ENCODE data around the gene DOK5. TPM values are rescaled to one million over a fixed set of nuclear protein-coding genes. Genes with fewer than 3 reads are reported as not detected.

DOK5 gene
- total and polyA plus RNA-seq, 2 of the 8 experiments (the other 6 are each of a cell fraction or from before 2014, with no cell fraction given): 8.9 to 15.0 TPM

DNA sequence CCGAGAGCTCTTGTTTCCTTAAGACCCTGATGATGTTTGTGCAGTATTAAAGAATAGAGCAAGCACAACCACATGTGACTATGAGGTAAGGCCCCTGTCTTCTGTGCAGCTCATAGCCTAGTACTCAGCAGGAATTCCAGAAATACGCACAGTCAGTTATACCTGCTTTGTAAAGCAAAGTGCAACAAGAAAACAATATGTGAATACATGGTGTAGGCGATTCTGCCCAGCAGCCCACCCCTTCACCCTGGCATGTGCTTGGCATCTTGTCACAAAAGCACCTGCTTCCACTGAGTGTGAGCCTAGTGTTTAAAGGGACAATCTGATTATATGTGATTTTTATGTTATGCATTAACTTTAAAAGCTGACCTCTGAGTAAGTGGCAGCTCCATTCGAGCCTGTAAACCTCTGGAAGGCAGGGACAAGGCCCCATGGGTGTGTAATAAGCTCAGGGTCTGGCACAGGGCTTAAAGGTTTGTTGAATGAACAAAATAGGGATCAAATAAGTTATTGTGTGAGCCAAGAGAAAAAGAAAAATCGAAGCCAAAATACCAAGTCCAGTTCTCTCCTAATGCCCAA lies 148.7 kb downstream of the DOK5 start (continued):
- TF ChIP-seq, protein P1, sequence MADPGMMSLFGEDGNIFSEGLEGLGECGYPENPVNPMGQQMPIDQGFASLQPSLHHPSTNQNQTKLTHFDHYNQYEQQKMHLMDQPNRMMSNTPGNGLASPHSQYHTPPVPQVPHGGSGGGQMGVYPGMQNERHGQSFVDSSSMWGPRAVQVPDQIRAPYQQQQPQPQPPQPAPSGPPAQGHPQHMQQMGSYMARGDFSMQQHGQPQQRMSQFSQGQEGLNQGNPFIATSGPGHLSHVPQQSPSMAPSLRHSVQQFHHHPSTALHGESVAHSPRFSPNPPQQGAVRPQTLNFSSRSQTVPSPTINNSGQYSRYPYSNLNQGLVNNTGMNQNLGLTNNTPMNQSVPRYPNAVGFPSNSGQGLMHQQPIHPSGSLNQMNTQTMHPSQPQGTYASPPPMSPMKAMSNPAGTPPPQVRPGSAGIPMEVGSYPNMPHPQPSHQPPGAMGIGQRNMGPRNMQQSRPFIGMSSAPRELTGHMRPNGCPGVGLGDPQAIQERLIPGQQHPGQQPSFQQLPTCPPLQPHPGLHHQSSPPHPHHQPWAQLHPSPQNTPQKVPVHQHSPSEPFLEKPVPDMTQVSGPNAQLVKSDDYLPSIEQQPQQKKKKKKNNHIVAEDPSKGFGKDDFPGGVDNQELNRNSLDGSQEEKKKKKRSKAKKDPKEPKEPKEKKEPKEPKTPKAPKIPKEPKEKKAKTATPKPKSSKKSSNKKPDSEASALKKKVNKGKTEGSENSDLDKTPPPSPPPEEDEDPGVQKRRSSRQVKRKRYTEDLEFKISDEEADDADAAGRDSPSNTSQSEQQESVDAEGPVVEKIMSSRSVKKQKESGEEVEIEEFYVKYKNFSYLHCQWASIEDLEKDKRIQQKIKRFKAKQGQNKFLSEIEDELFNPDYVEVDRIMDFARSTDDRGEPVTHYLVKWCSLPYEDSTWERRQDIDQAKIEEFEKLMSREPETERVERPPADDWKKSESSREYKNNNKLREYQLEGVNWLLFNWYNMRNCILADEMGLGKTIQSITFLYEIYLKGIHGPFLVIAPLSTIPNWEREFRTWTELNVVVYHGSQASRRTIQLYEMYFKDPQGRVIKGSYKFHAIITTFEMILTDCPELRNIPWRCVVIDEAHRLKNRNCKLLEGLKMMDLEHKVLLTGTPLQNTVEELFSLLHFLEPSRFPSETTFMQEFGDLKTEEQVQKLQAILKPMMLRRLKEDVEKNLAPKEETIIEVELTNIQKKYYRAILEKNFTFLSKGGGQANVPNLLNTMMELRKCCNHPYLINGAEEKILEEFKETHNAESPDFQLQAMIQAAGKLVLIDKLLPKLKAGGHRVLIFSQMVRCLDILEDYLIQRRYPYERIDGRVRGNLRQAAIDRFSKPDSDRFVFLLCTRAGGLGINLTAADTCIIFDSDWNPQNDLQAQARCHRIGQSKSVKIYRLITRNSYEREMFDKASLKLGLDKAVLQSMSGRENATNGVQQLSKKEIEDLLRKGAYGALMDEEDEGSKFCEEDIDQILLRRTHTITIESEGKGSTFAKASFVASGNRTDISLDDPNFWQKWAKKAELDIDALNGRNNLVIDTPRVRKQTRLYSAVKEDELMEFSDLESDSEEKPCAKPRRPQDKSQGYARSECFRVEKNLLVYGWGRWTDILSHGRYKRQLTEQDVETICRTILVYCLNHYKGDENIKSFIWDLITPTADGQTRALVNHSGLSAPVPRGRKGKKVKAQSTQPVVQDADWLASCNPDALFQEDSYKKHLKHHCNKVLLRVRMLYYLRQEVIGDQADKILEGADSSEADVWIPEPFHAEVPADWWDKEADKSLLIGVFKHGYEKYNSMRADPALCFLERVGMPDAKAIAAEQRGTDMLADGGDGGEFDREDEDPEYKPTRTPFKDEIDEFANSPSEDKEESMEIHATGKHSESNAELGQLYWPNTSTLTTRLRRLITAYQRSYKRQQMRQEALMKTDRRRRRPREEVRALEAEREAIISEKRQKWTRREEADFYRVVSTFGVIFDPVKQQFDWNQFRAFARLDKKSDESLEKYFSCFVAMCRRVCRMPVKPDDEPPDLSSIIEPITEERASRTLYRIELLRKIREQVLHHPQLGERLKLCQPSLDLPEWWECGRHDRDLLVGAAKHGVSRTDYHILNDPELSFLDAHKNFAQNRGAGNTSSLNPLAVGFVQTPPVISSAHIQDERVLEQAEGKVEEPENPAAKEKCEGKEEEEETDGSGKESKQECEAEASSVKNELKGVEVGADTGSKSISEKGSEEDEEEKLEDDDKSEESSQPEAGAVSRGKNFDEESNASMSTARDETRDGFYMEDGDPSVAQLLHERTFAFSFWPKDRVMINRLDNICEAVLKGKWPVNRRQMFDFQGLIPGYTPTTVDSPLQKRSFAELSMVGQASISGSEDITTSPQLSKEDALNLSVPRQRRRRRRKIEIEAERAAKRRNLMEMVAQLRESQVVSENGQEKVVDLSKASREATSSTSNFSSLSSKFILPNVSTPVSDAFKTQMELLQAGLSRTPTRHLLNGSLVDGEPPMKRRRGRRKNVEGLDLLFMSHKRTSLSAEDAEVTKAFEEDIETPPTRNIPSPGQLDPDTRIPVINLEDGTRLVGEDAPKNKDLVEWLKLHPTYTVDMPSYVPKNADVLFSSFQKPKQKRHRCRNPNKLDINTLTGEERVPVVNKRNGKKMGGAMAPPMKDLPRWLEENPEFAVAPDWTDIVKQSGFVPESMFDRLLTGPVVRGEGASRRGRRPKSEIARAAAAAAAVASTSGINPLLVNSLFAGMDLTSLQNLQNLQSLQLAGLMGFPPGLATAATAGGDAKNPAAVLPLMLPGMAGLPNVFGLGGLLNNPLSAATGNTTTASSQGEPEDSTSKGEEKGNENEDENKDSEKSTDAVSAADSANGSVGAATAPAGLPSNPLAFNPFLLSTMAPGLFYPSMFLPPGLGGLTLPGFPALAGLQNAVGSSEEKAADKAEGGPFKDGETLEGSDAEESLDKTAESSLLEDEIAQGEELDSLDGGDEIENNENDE (IDR thresholded peaks at IDR 0.05; ENCODE audit: insufficient replicate concordance, low read length): no peak
